ENCODE measurements around the gene PTPRN.

DNA sequence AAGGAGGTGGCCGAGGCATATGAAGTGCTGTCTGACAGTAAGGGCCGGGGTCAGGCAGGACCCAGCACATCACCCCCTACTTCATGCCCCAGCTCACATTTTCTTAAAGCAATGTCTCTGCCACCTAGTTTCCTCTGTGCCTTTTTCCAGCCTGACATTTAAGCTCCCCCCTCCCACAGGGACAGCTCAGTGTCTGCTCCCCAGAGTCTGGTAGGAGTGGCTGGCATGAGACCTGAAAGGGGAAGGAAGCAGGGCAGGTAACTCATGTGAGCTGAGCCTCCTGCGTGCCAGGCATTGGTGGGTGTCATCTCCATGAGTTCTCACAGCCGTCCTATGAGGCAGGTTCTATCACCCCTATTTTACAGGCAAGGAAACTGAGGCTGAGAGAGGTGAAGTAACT is 28.6 kb downstream of the PTPRN start:
- TF ChIP-seq CTCF (conservative IDR thresholded peaks at IDR 0.05), result no peak
- TF ChIP-seq EZH2 (IDR thresholded peaks at IDR 0.05; ENCODE audit: low read depth), result no peak
